HG02973 (cell line): Measurements from ENCODE around the gene NOBOX.
"Not testable (repeated sequence)": the region's sequence is repeated elsewhere in the genome, so short reads cannot be mapped to it uniquely, and the experiment has no call there.

ENCODE experiments used
- ATAC-seq: cut with Tn5 transposase; IDR thresholded peaks from one replicate; pipeline ENCODE4 v1.9.1; 2021; ENCODE audit warnings: moderate library complexity; ENCODE audit not compliant: unreplicated experiment

The NOBOX gene

GRCh38 chr7:144403649-144404061 is at the start of gene NOBOX:
NOBOX (minus strand) TSS chr7:144403693.
- no peak for ATAC-seq

GRCh38 chr7:144452064-144452463 is 48.6 kb upstream of the NOBOX start:
- ATAC-seq = peak; percentile 88

- no peak for ATAC-seq
These were observed 42.1 kb upstream of the NOBOX start for GRCh38 chr7:144445590-144445989.

GRCh38 chr7:144439717-144440205 is 36.3 kb upstream of the NOBOX start:
- no peak for ATAC-seq

- no peak for ATAC-seq
These were observed 35.3 kb upstream of the NOBOX start for GRCh38 chr7:144438759-144439158.

- ATAC-seq = peak; percentile 72
These were observed 34.1 kb upstream of the NOBOX start for GRCh38 chr7:144437370-144438191.

GRCh38 chr7:144436500-144436899 is 33.0 kb upstream of the NOBOX start:
- ATAC-seq = no peak

- no peak for ATAC-seq
These were observed 24.9 kb upstream of the NOBOX start for GRCh38 chr7:144428431-144428830.

- ATAC-seq = not testable (repeated sequence)
These were observed 24.0 kb upstream of the NOBOX start for GRCh38 chr7:144427539-144427938.

- ATAC-seq = not testable (repeated sequence)
These were observed 15.4 kb upstream of the NOBOX start for GRCh38 chr7:144418931-144419330.

GRCh38 chr7:144416341-144416740 is 12.8 kb upstream of the NOBOX start:
- ATAC-seq = no peak

GRCh38 chr7:144415858-144416257 is 12.4 kb upstream of the NOBOX start:
- ATAC-seq = no peak

- ATAC-seq = no peak
These were observed 11.3 kb upstream of the NOBOX start for GRCh38 chr7:144414815-144415214.

- no peak for ATAC-seq
These were observed 6.9 kb upstream of the NOBOX start for GRCh38 chr7:144410441-144410840.

- ATAC-seq = no peak
These were observed 4.6 kb upstream of the NOBOX start for GRCh38 chr7:144408121-144408520.

- no peak for ATAC-seq
These were observed 3.9 kb upstream of the NOBOX start for GRCh38 chr7:144407266-144407931.

- no peak for ATAC-seq
These were observed 1.5 kb upstream of the NOBOX start for GRCh38 chr7:144404946-144405345.

- ATAC-seq = no peak
These were observed 391 bp downstream of the NOBOX start for GRCh38 chr7:144403102-144403501.

GRCh38 chr7:144401490-144401889 is 2.0 kb downstream of the NOBOX start:
- ATAC-seq = no peak

GRCh38 chr7:144399946-144400345 is 3.5 kb downstream of the NOBOX start:
- ATAC-seq = no peak

GRCh38 chr7:144398911-144399310 is 4.6 kb downstream of the NOBOX start:
- ATAC-seq = no peak

- ATAC-seq = no peak
These were observed 5.2 kb downstream of the NOBOX start for GRCh38 chr7:144398291-144398690.
